ENCODE data around the gene MAPK12. TPM values are rescaled to one million over a fixed set of nuclear protein-coding genes. Genes with fewer than 3 reads are reported as not detected.

Gene MAPK12
- total RNA-seq, 2 donors from 2014 or later = 8.9 to 10.4 TPM

- H3K27ac ChIP-seq = peak overlapping the region; percentile 47 to 53
- H3K4me1 ChIP-seq (ENCODE audit: control insufficient read depth in 1 of 2, low read depth in 2 of 2) = peaks cover 13 to 31% of the 10 kb centered on the region in 2 donors
- no peaks in the 10 kb centered on the region for H3K27me3 ChIP-seq (replicated peaks; ENCODE audit: insufficient read depth)
- peak overlapping the region; percentile 82 for H3K4me3 ChIP-seq
- H3K36me3 ChIP-seq = no peaks in the 10 kb centered on the region
- DNase-seq (ENCODE audit: low spot score) = no peak
- no peaks in the 10 kb centered on the region for H3K9me3 ChIP-seq
- ATAC-seq (ENCODE audit: insufficient number of reproducible peaks, low FRiP score, low read depth) = peak; percentile 16
- no peak for TF ChIP-seq CTCF (IDR thresholded peaks at IDR 0.05)
Measured at GRCh38 chr22:50251477-50252081, 9.9 kb downstream of the MAPK12 start.

- DNase-seq (ENCODE audit: low spot score) = no peak
- Histone ChIP-seq H3K27me3 (replicated peaks; ENCODE audit: insufficient read depth) (no peaks in the 10 kb centered on the region), H3K27ac (peak within 1 kb of the TSS; percentile 53 to 56), H3K4me1 (ENCODE audit: control insufficient read depth in 1 of 2, low read depth in 2 of 2) (peaks cover 16 to 37% of the 10 kb centered on the region in 2 donors), H3K36me3 (no peaks in the 10 kb centered on the region), H3K9me3 (no peaks in the 10 kb centered on the region), H3K4me3 (peak within 1 kb of the TSS; percentile 82)
- ATAC-seq (ENCODE audit: insufficient number of reproducible peaks, low FRiP score, low read depth) = peak; percentile 39
- TF ChIP-seq CTCF (IDR thresholded peaks at IDR 0.05) = no peak
Measured at GRCh38 chr22:50250555-50251476, 10.7 kb downstream of the MAPK12 start, which contains the start of gene HDAC10. TSS of gene HDAC10 (minus strand) at chr22:50251265. CDS start at chr22:50251032, 233 bp downstream.

- no peak for DNase-seq (ENCODE audit: low spot score)
Measured at GRCh38 chr22:50250249-50250554, 11.3 kb downstream of the MAPK12 start.

GRCh38 chr22:50249341-50250248 lies 11.9 kb downstream of the MAPK12 start:
- Histone ChIP-seq H3K4me3 (peak overlapping the region; percentile 82), H3K9me3 (no peaks in the 10 kb centered on the region), H3K4me1 (ENCODE audit: control insufficient read depth in 1 of 2, low read depth in 2 of 2) (peaks cover 21 to 42% of the 10 kb centered on the region in 2 donors), H3K27ac (no peak overlapping the region), H3K36me3 (no peaks in the 10 kb centered on the region), H3K27me3 (replicated peaks; ENCODE audit: insufficient read depth) (no peaks in the 10 kb centered on the region)
- ATAC-seq (ENCODE audit: insufficient number of reproducible peaks, low FRiP score, low read depth) (no peak), DNase-seq (ENCODE audit: low spot score) (no peak)
- no peak for TF ChIP-seq CTCF (IDR thresholded peaks at IDR 0.05)

More at GRCh38 chr22:50250249-50250554, 11.3 kb downstream of the MAPK12 start:
- Histone ChIP-seq H3K9me3 (no peaks in the 10 kb centered on the region), H3K4me1 (ENCODE audit: control insufficient read depth in 1 of 2, low read depth in 2 of 2) (peaks cover 21 to 42% of the 10 kb centered on the region in 2 donors), H3K36me3 (no peaks in the 10 kb centered on the region), H3K27me3 (replicated peaks; ENCODE audit: insufficient read depth) (no peaks in the 10 kb centered on the region), H3K27ac (no peak overlapping the region), H3K4me3 (peak overlapping the region; percentile 82)
- no peak for TF ChIP-seq CTCF (IDR thresholded peaks at IDR 0.05)
- ATAC-seq (ENCODE audit: insufficient number of reproducible peaks, low FRiP score, low read depth) = no peak

Data from thoracic aorta (tissue), 2 donors.